ENCODE measurements around the gene PIGV.

- no peak for TF ChIP-seq CTCF (IDR thresholded peaks at IDR 0.05; ENCODE audit: insufficient read depth, low read length, poor library complexity, severe bottlenecking)
- TF ChIP-seq EZH2phosphoT487 (conservative IDR thresholded peaks at IDR 0.05; ENCODE audit: low read length) = no peak
Measured at GRCh38 chr1:26771643-26772321, 16.0 kb upstream of the PIGV start.
